Keratinocyte (primary cell): Measurements from ENCODE around the gene PDE6D. TPM values are rescaled to one million over a fixed set of nuclear protein-coding genes. Genes with fewer than 3 reads are reported as not detected.
A peak's percentile ranks its signal among the peaks of the same experiment; 100 is the strongest.

Experiments used
- DNase-seq: peaks from one replicate; pipeline ENCODE4 v3.0.0-alpha.2; 2011; ENCODE audit warnings: low read depth, missing footprints, low spot score
- FAIRE-seq: peaks from 2 replicates; lab custom pipeline; 2011; peaks lifted over from hg19 to GRCh38; lab: Jason Lieb, UNC
- H2AFZ ChIP-seq: 2 replicates; pipeline ENCODE4 v1.6.0; 2012; ENCODE audit warnings: low read length, control low read depth, inconsistent platforms; ENCODE audit not compliant: control insufficient read depth
- H3K27ac ChIP-seq: 2 replicates; pipeline ENCODE4 v1.5.1; 2011; ENCODE audit warnings: low read length; ENCODE audit not compliant: control insufficient read depth, insufficient read depth
- H3K27me3 ChIP-seq: 3 replicates; pipeline ENCODE4 v1.6.0; 2011; ENCODE audit warnings: low read length; ENCODE audit not compliant: control insufficient read depth, insufficient read depth; ENCODE audit errors: extremely low read depth
- H3K36me3 ChIP-seq, 2 experiments: 2 replicates in 1 of 2; 3 replicates in 1 of 2; pipeline ENCODE4 v1.5.1; 2011; ENCODE audit warnings: low read length in 2 of 2, mild to moderate bottlenecking in 1 of 2; ENCODE audit not compliant: control insufficient read depth in 2 of 2, insufficient read depth in 2 of 2; ENCODE audit errors: extremely low read depth in 1 of 2
- H3K4me1 ChIP-seq: 3 replicates; pipeline ENCODE4 v1.5.1; 2011; ENCODE audit warnings: low read length; ENCODE audit not compliant: control insufficient read depth, insufficient read depth; ENCODE audit errors: extremely low read depth
- H3K4me2 ChIP-seq: 3 replicates; pipeline ENCODE4 v1.6.0; 2011; ENCODE audit warnings: low read depth, low read length; ENCODE audit not compliant: control insufficient read depth, insufficient read depth; ENCODE audit errors: extremely low read depth
- H3K4me3 ChIP-seq, 3 experiments: fragments of 200-600 bp in 1 of 3; sonication (generic) in 1 of 3; 2 replicates in 2 of 3; 3 replicates in 1 of 3; pipeline ENCODE4 v1.5.1; 2011 to 2016; ENCODE audit warnings: low read length in 3 of 3, mild to moderate bottlenecking in 3 of 3, control low read depth in 2 of 3, inconsistent platforms in 1 of 3, low read depth in 1 of 3, mixed read lengths in 1 of 3, mixed run types in 1 of 3, moderate library complexity in 1 of 3; ENCODE audit not compliant: control insufficient read depth in 2 of 3, insufficient read depth in 2 of 3; ENCODE audit errors: extremely low read depth in 1 of 3
- H3K79me2 ChIP-seq: 2 replicates; pipeline ENCODE4 v1.6.0; 2012; ENCODE audit warnings: low read length; ENCODE audit not compliant: control insufficient read depth, insufficient read depth
- H3K9ac ChIP-seq: 3 replicates; pipeline ENCODE4 v1.6.0; 2011; ENCODE audit warnings: low read length; ENCODE audit not compliant: control insufficient read depth, insufficient read depth; ENCODE audit errors: extremely low read depth
- H3K9me1 ChIP-seq: 3 replicates; pipeline ENCODE4 v1.6.0; 2011; ENCODE audit warnings: low read length; ENCODE audit not compliant: control insufficient read depth, insufficient read depth; ENCODE audit errors: extremely low read depth
- H3K9me3 ChIP-seq: 2 replicates; pipeline ENCODE4 v1.5.1; 2012; ENCODE audit warnings: low read depth, low read length; ENCODE audit not compliant: control insufficient read depth
- H4K20me1 ChIP-seq: 3 replicates; pipeline ENCODE4 v1.6.0; 2011; ENCODE audit warnings: low read length; ENCODE audit not compliant: control insufficient read depth, insufficient read depth; ENCODE audit errors: extremely low read depth
- CTCF ChIP-seq, 3 experiments: IDR thresholded peaks in 1 of 3; conservative IDR thresholded peaks in 1 of 3; optimal IDR thresholded peaks in 1 of 3; 2 replicates in 2 of 3; 3 replicates in 1 of 3; pipeline versions ENCODE3 to v1.5.1; 2011; ENCODE audit warnings: low read length in 3 of 3, mild to moderate bottlenecking in 3 of 3, moderate library complexity in 2 of 3, control low read depth in 1 of 3, inconsistent platforms in 1 of 3; ENCODE audit not compliant: insufficient read depth in 2 of 3; ENCODE audit errors: extremely low read depth in 1 of 3
- EZH2 ChIP-seq: IDR thresholded peaks from one replicate; pipeline ENCODE4 v1.6.1; 2012; ENCODE audit warnings: inconsistent platforms, mild to moderate bottlenecking, low read length, moderate library complexity
- dilution Hi-C: fragments of 300-500 bp; cut with MboI; formaldehyde crosslinking; loops from one replicate; pipeline ENCODE4 v1.7.0; 2020; ENCODE audit warnings: low sequenced_read_pairs; ENCODE audit not compliant: extremely low pct_ligation_motif_present
- polyA plus RNA-seq, 5 experiments: library from polyadenylated mRNA; depleted of rRNA in 3 of 5; stranded (reverse) in 3 of 5; stranded (forward) in 1 of 5; unstranded in 1 of 5; fragments of >200 nt; gene quantifications; 1 replicate in 1 of 5; 2 replicates in 3 of 5; 3 replicates in 1 of 5; pipeline versions ENCODE4 v1.2.1 to v1.2.3, GENCODE V29; 2011 to 2012; ENCODE audit warnings: missing spikeins in 2 of 5, low read depth in 1 of 5, low replicate concordance in 1 of 5

The PDE6D gene
- polyA plus RNA-seq, 1 donor (not counting 4 experiments of a cell fraction or from before 2014, with no cell fraction given): 31.6 TPM

DNA sequence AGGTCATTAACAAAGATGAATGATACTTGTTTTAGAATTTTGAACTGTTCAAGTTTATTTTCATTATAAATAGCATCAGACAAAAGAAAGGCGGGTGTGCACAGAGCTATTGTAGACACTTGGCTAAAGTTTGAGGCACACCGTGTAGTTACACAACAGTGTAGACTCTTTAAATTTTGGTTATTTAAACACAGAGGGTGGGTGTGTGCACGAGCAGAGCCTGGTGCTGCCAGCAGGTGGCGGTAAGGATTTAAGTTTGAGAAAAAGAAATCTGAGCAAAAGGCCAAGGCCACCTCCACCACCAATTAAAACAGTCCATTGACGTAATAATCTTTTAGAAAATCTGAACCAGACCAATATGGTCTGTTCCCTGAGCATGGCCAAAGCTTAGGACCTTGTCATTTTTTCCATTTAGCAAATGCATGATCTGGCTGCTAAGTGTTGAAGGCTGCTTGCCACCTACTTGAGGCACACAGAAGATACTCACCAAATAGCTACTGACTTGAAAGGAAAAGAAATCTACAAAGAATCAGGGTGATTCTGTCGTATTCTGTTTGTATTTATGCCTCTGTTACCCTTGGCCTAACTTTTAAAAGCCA is 19.5 kb upstream of the PDE6D start:
- Histone ChIP-seq H3K27me3 (no peaks in the 10 kb centered on the region), H3K9me1 (no peaks in the 10 kb centered on the region), H3K4me2 (no peak overlapping the region), H3K9ac (no peak overlapping the region), H3K9me3 (no peaks in the 10 kb centered on the region), H4K20me1 (peaks cover 2% of the 10 kb centered on the region), H3K36me3 (peaks cover 21 to 41% of the 10 kb centered on the region in 2 experiments), H3K27ac (no peak overlapping the region), H2AFZ (no peak overlapping the region), H3K4me1 (peaks cover under 1% of the 10 kb centered on the region), H3K79me2 (peaks cover 7% of the 10 kb centered on the region), H3K4me3 (no peak overlapping the region)
- DNase-seq (no peak), FAIRE-seq (no peak)
- dilution Hi-C loops: no loop called here
- TF ChIP-seq CTCF (optimal IDR thresholded peaks at IDR 0.05 in 1 of 3, IDR thresholded peaks at IDR 0.05 in 1 of 3, conservative IDR thresholded peaks at IDR 0.05 in 1 of 3; ENCODE audit: extremely low read depth in 1 of 3, insufficient read depth in 2 of 3, low read length in 3 of 3) (peak; percentile 67 to 81 (median 73)), EZH2 (no peak)

GRCh38 chr2:231795525-231796327 is 14.6 kb upstream of the PDE6D start:
- no peaks in the 10 kb centered on the region for H3K27me3 ChIP-seq
- dilution Hi-C loops: no loop called here
- H3K79me2 ChIP-seq: peaks cover 23% of the 10 kb centered on the region
- H4K20me1 ChIP-seq: peaks cover 2% of the 10 kb centered on the region
- no peak overlapping the region for H3K9ac ChIP-seq
- TF ChIP-seq CTCF (optimal IDR thresholded peaks at IDR 0.05 in 1 of 3, IDR thresholded peaks at IDR 0.05 in 1 of 3, conservative IDR thresholded peaks at IDR 0.05 in 1 of 3; ENCODE audit: extremely low read depth in 1 of 3, insufficient read depth in 2 of 3, low read length in 3 of 3) (peak; percentile 33 to 65 (median 62)), EZH2 (no peak)
- FAIRE-seq (peak; percentile 59), DNase-seq (peak; percentile 50)
- no peaks in the 10 kb centered on the region for H3K9me3 ChIP-seq
- H3K36me3 ChIP-seq: peaks cover 13 to 32% of the 10 kb centered on the region in 2 experiments
- H3K4me1 ChIP-seq: peaks cover 26% of the 10 kb centered on the region
- no peak overlapping the region for H3K4me3 ChIP-seq
- H3K9me1 ChIP-seq: no peaks in the 10 kb centered on the region
- no peak overlapping the region for H3K27ac ChIP-seq
- H3K4me2 ChIP-seq: no peak overlapping the region
- H2AFZ ChIP-seq: no peak overlapping the region
